ENCODE results near the gene TTC39A. TPM values are rescaled to one million over a fixed set of nuclear protein-coding genes. Genes with fewer than 3 reads are reported as not detected.
A peak's percentile ranks its signal among the peaks of the same experiment; 100 is the strongest.

TTC39A gene
- total RNA-seq, 2 donors from 2014 or later, result 0.78 TPM; not detected in 1

DNA sequence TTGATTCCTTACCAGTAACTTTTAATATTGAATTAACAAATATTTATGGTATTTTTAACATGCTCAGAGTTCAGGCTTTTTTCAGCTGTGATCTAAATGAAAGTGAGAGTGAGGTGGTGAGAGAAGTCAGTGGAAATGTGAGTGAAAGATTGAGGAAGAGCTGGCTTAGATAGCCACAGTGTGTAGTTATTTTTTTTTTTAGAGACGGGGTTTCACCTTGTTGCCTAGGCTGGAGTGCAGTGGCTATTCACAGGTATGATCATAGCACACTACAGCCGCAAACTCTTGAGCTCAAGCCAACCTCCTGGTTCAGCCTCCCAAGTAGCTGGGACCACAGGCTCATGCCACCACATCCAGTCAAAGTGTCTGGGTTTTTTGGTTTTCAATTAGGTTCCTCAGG lies 83.3 kb downstream of the TTC39A start:
- no peak for ATAC-seq
- peak overlapping the region in 1 of 2 donors; percentile 11 for H3K27ac Mint-ChIP-seq
- DNase-seq (ENCODE audit: low spot score), result no peak
- no peaks in the 10 kb centered on the region for H3K9me3 Mint-ChIP-seq
- H3K4me1 Mint-ChIP-seq (ENCODE audit: low read depth in 2 of 2), result peaks cover 28 to 38% of the 10 kb centered on the region in 2 donors
- H3K27me3 Mint-ChIP-seq, result no peaks in the 10 kb centered on the region
- H3K4me3 Mint-ChIP-seq, result no peak overlapping the region
- no peaks in the 10 kb centered on the region for H3K36me3 Mint-ChIP-seq

- no peak overlapping the region for H3K27ac Mint-ChIP-seq
Measured at GRCh38 chr1:51242546-51242945, 87.8 kb downstream of the TTC39A start.

DNA sequence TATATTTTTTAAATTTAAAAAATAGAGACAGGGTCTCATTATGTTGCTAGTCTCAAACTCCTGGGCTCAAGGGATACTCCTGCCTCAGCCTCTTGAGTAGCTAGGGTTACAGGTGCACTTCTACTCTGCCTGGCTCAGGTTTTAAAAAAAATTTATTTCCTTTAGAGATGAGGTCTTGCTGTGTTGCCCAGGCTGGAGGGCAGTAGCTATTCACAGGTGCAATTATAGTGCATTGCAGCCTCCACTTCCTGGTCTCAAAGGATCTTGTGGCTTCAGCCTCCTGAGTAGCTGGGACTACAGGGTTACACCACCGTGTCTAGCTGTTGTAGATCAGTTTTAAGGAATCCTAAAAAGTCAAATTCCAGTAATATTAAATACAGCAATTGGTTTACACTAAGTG lies 89.2 kb downstream of the TTC39A start:
- Mint-ChIP-seq H3K4me3 (no peak overlapping the region), H3K27me3 (no peaks in the 10 kb centered on the region), H3K27ac (no peak overlapping the region), H3K9me3 (no peaks in the 10 kb centered on the region), H3K4me1 (ENCODE audit: low read depth in 2 of 2) (peaks cover 31 to 43% of the 10 kb centered on the region in 2 donors), H3K36me3 (no peaks in the 10 kb centered on the region)
- no peak for DNase-seq (ENCODE audit: low spot score)
- ATAC-seq, result no peak

More at GRCh38 chr1:51242546-51242945, 87.8 kb downstream of the TTC39A start:
- ATAC-seq (no peak), DNase-seq (ENCODE audit: low spot score) (no peak)
- H3K4me1 Mint-ChIP-seq (ENCODE audit: low read depth in 2 of 2), result peaks cover 41 to 57% of the 10 kb centered on the region in 2 donors
- H3K9me3 Mint-ChIP-seq, result no peaks in the 10 kb centered on the region
- H3K4me3 Mint-ChIP-seq, result no peak overlapping the region
- H3K27me3 Mint-ChIP-seq, result no peaks in the 10 kb centered on the region
- no peaks in the 10 kb centered on the region for H3K36me3 Mint-ChIP-seq

DNA sequence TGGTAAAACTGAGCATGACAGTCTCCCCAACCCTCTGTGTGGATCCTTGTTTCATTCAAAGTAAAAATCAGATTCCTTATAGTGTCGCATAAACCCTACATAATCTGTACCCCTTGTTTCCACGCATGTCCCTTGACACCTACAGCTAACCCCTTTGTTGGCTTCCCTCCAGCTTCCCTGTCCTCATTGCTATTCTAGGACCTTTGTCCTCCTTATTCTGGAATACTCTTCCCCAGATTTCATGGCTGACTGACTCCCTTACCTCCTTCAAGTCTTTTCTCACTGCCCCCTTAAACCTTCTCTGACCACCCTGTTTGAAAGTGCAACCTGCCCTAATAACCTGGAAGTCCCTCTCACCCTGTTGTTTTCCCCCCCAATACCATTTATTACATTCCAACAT lies 90.3 kb downstream of the TTC39A start:
- H3K27ac Mint-ChIP-seq, result peak overlapping the region in 1 of 2 donors; percentile 6
- H3K4me1 Mint-ChIP-seq (ENCODE audit: low read depth in 2 of 2), result peaks cover 35 to 46% of the 10 kb centered on the region in 2 donors
- DNase-seq (ENCODE audit: low spot score), result no peak
- no peaks in the 10 kb centered on the region for H3K9me3 Mint-ChIP-seq
- H3K27me3 Mint-ChIP-seq, result no peaks in the 10 kb centered on the region
- ATAC-seq, result no peak
- H3K36me3 Mint-ChIP-seq, result no peaks in the 10 kb centered on the region
- H3K4me3 Mint-ChIP-seq, result no peak overlapping the region

GRCh38 chr1:51238034-51238403 lies 92.3 kb downstream of the TTC39A start:
- Mint-ChIP-seq H3K27ac (no peak overlapping the region), H3K9me3 (no peaks in the 10 kb centered on the region), H3K4me3 (no peak overlapping the region), H3K4me1 (ENCODE audit: low read depth in 2 of 2) (peaks cover 36 to 39% of the 10 kb centered on the region in 2 donors), H3K36me3 (no peaks in the 10 kb centered on the region), H3K27me3 (no peaks in the 10 kb centered on the region)
- DNase-seq (ENCODE audit: low spot score), result no peak
- no peak for ATAC-seq

DNA sequence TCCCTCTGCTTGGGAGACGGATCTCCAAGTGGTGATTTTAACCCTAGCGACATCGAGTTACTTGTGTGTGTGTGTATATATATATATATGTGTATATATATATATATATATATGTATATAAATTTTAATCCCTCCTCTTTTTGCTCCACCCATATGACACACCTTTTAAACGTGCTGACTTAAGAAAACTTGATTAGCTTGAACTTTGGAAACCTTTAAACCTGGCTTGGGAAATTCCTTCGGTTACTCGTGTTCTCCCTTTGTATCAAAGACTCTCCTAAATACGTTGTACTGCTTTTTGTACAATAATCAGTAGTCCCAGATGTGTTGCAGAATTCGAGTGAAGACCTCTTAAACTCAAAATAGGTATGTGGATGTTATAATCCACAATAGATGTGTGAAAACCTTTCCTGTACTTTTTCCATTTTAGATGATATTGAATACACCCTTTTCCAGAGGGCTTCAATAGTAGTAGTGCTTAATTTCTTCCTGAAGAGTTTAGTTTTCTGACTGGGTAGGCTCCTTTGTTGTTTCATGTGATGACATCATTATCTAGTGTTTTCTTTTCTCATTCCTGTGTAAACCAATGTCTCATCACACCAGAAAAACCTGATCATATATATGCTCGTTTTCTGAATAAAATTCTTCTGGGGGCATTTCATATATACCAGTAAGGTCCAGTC lies 92.9 kb downstream of the TTC39A start:
- H3K4me3 Mint-ChIP-seq, result no peak overlapping the region
- ATAC-seq, result no peak
- H3K27ac Mint-ChIP-seq, result no peak overlapping the region
- no peaks in the 10 kb centered on the region for H3K27me3 Mint-ChIP-seq
- H3K36me3 Mint-ChIP-seq, result no peaks in the 10 kb centered on the region
- H3K9me3 Mint-ChIP-seq, result no peaks in the 10 kb centered on the region
- peaks cover 34 to 37% of the 10 kb centered on the region in 2 donors for H3K4me1 Mint-ChIP-seq (ENCODE audit: low read depth in 2 of 2)
- DNase-seq (ENCODE audit: low spot score), result no peak

Other genes starting within 250 kb of the TTC39A start
- gene C1orf185, start 228.3 kb downstream of the TTC39A start, total RNA-seq, result not detected
- gene RNF11, start 94.3 kb downstream of the TTC39A start, total RNA-seq, result 10 to 100 TPM; 44.0 to 56.7 TPM
- gene EPS15, start 188.7 kb upstream of the TTC39A start, total RNA-seq, result 10 to 100 TPM; 82.3 to 97.3 TPM